Ovary (tissue), 9 donors: ENCODE results near the gene GOLGA8S. TPM values are rescaled to one million over a fixed set of nuclear protein-coding genes. Genes with fewer than 3 reads are reported as not detected.
"Not testable (repeated sequence)": the region's sequence is repeated elsewhere in the genome, so short reads cannot be mapped to it uniquely, and the experiment has no call there.

Experiments
- DNase-seq, 5 donors: peaks; one replicate each; pipeline ENCODE4 v3.0.0-alpha.2; 2019 to 2020
- H3K27ac ChIP-seq, 2 donors: fragments of 200-600 bp; one replicate each; pipeline versions ENCODE4 v1.5.1 to v1.8.0; 2019 to 2022
- H3K27me3 ChIP-seq: fragments of 200-600 bp; one replicate; pipeline ENCODE4 v1.8.0; 2022
- H3K36me3 ChIP-seq: fragments of 200-600 bp; sonication (generic); one replicate; pipeline ENCODE4 v1.5.1; 2019
- H3K4me1 ChIP-seq: one replicate; pipeline ENCODE4 v1.8.1; 2013; ENCODE audit warnings: mild to moderate bottlenecking, moderate library complexity; ENCODE audit not compliant: insufficient read depth
- H3K4me3 ChIP-seq: fragments of 200-600 bp; sonication (generic); one replicate; pipeline ENCODE4 v1.5.1; 2017
- H3K9me3 ChIP-seq, 2 donors: fragments of 200-600 bp in 1 of 2; sonication (generic) in 1 of 2; one replicate each; pipeline versions ENCODE4 v1.5.1 to v1.8.1; 2013 to 2019; ENCODE audit warnings: mild to moderate bottlenecking in 1 of 2, moderate library complexity in 1 of 2
- CTCF ChIP-seq, 3 donors: fragments of 450-650 bp in 2 of 3; fragments of 200-600 bp in 1 of 3; IDR thresholded peaks; one replicate each; pipeline versions ENCODE4 v1.5.1 to v1.8.0; 2016 to 2022; ENCODE audit warnings: antibody characterized with exemption in 3 of 3, mild to moderate bottlenecking in 1 of 3
- EP300 ChIP-seq: sonication (generic); formaldehyde crosslinking; IDR thresholded peaks from one replicate; pipeline ENCODE4 v1.6.1; 2017; ENCODE audit warnings: antibody characterized with exemption
- POLR2A ChIP-seq: fragments of 450-650 bp; IDR thresholded peaks from one replicate; pipeline ENCODE4 v1.6.1; 2017; ENCODE audit warnings: antibody characterized with exemption, mild to moderate bottlenecking, moderate library complexity
- WGBS, 3 donors: extraction: QIAGEN DNeasy Blood & Tissue Kit in 1 of 3; methylation state at CpG; one replicate each; pipeline versions ENCODE4 v1.1.5 to v1.1.7; 2013 to 2017; 5-methylcytosine and 5-hydroxymethylcytosine counted together
- intact Hi-C, 4 donors: fragments of 100-400 bp; cut with DNase I; formaldehyde crosslinking; loops; one replicate each; pipeline versions ENCODE4 v1.11.0 to v1.15.1; 2022 to 2023
- polyA plus RNA-seq, 2 donors: library from polyadenylated mRNA; stranded (reverse); fragments of 200-250 nt in 1 of 2; fragments of 350-450 nt in 1 of 2; fragmentation: Illumina TruSeq in 1 of 2; extraction: RNeasy Lipid Tissue Mini Kit (QIAGEN cat#74804) in 1 of 2; gene quantifications; one replicate each; pipeline ENCODE4 v1.2.3, GENCODE V29; 2013 to 2014
- total RNA-seq, 7 donors: library from RNA; depleted of rRNA in 2 of 7; stranded (reverse); fragments of >200 nt in 2 of 7; fragmentation: NEBNext Ultra II Directional in 3 of 7; extraction: Animal tissue kit (Norgen Biotek cat#: 25700) in 3 of 7; gene quantifications; one replicate each; pipeline versions ENCODE4 v1.1.0 to v1.2.4, GENCODE V29; 2016 to 2023
- donor health status: DM: no; HTN: no; CAD: no; lungs with moderate emphysema.
- donor health status: DM: no; HTN: no; CAD: no.
- donor health status: Bipolar disorder and iron deficiency.
- donor health status: DM: yes; HTN: yes; CAD: no.
- donor health status: DM: no; HTN: no; CAD: no.
- donor health status: DM: yes; HTN: yes; CAD: no.

The GOLGA8S gene
- total and polyA plus RNA-seq, 9 donors, result 0.11 to 0.68 (median 0.44) TPM; not detected in 1

- H3K27ac ChIP-seq, result no peak overlapping the region
- H3K27me3 ChIP-seq, result no peaks in the 10 kb centered on the region
- H3K4me1 ChIP-seq, result no peaks in the 10 kb centered on the region
- TF ChIP-seq POLR2A (no peak), EP300 (no peak), CTCF (IDR thresholded peaks at IDR 0.05) (no peak)
- 78 to 80% (median 79%) methylated on average over 11 of the region's 11 CpGs for WGBS, 3 donors
- no peak for DNase-seq
- H3K36me3 ChIP-seq, result no peaks in the 10 kb centered on the region
- intact Hi-C loops, result no loop called here
- no peak overlapping the region for H3K4me3 ChIP-seq
- no peaks in the 10 kb centered on the region for H3K9me3 ChIP-seq
Measured at GRCh38 chr15:23385886-23386430, 31.4 kb downstream of the GOLGA8S start.

DNA sequence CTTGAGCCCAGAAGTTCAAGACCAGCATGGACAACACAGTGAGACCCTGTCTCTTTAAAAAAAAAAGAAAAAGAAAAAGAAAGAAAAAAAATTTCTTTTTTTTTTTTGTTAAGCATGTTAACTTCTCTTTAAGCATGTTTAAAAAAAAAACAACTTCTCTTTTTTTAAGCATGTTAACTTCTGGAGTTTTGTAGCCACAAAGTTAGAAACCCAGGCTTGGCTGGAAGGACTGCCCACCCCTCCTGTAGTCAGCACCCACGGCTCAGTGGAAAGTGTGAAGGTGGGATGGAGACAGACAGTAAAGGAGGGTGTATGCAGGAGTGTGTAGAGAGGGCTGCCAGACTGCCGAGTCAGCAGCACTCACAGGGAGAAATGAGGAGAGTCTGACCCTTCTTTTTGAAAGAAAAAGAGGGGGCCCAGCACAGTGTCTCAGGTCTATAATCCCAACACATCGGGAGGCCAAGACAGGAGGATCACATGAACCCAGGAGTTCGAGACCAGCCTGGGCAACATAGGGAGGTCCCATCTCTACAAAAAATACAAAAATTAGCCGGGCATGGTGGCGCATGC is 33.2 kb downstream of the GOLGA8S start:
- TF ChIP-seq POLR2A (no peak), CTCF (IDR thresholded peaks at IDR 0.05) (no peak), EP300 (no peak)
- Histone ChIP-seq H3K4me3 (no peak overlapping the region), H3K27me3 (no peaks in the 10 kb centered on the region), H3K4me1 (no peaks in the 10 kb centered on the region), H3K27ac (no peak overlapping the region), H3K36me3 (no peaks in the 10 kb centered on the region), H3K9me3 (no peaks in the 10 kb centered on the region)
- intact Hi-C loops, result no loop called here
- DNase-seq, result no peak
- 56 to 63% (median 61%) methylated on average over 6 of the region's 6 CpGs for WGBS, 3 donors

DNA sequence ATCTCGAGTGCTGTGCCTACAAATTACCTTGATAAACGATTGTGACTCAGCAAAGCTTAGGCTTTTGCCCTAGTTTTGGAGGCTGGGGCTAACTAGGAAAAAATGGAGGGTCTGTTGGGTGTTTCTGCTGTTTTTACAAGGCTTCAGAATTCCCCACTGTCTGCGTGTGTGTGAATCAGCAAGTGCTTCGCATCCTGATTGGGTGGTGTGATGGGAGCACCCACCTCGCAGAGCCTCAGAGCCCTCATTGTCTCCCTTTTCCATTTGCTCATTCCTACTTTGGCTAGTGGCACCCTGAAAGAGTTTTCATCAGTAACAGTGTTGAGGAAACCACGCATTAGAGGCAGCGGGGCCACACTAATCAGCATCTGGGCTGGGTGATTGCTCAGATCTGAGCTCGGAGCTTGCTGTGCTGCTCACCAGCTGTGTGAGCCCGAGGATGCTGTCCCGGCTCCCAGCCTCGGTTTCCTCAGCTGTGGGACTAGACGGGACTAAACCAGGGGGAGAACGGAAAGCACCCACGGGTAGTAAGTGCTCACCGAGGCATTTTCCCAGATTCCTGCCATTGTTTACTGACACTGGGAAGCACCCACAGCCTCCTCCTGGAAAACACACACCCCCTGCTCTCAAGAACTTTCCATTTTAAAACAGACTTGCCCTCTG is 40.6 kb downstream of the GOLGA8S start:
- H3K4me3 ChIP-seq, result no peak overlapping the region
- 61 to 76% (median 69%) methylated on average over 15 of the region's 15 CpGs for WGBS, 3 donors
- no peak for DNase-seq
- H3K27me3 ChIP-seq, result no peaks in the 10 kb centered on the region
- no peaks in the 10 kb centered on the region for H3K36me3 ChIP-seq
- no peak overlapping the region for H3K27ac ChIP-seq
- intact Hi-C loops, result no loop called here
- no peak for TF ChIP-seq POLR2A
- H3K4me1 ChIP-seq, result no peaks in the 10 kb centered on the region
- H3K9me3 ChIP-seq, result no peaks in the 10 kb centered on the region

DNA sequence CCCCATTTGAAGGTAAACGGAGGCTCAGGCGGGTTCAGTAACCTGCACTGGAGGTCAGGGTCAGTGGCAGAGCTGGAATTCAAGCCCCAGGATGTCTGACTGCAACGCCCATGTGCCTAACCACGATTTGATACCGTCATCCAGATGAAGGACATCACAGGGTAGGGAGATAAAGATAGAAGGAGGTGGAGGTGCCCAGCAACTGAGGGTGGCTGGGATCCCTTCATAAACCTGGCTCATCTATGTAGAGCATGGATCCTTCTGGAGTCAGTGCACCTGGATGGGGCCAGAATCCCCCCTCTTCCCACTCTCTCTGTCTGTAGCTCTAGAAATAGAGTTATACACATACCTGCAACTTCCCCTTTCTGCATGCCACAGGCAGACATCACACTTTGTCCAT is 41.3 kb downstream of the GOLGA8S start:
- H3K9me3 ChIP-seq, result no peaks in the 10 kb centered on the region
- H3K27ac ChIP-seq, result no peak overlapping the region
- no peaks in the 10 kb centered on the region for H3K27me3 ChIP-seq
- WGBS, 3 donors, result 54 to 69% (median 64%) methylated on average over 5 of the region's 5 CpGs
- no peaks in the 10 kb centered on the region for H3K36me3 ChIP-seq
- H3K4me1 ChIP-seq, result no peaks in the 10 kb centered on the region
- TF ChIP-seq POLR2A (no peak), EP300 (no peak), CTCF (IDR thresholded peaks at IDR 0.05) (no peak)
- intact Hi-C loops, result no loop called here
- DNase-seq, result no peak
- H3K4me3 ChIP-seq, result no peak overlapping the region

DNA sequence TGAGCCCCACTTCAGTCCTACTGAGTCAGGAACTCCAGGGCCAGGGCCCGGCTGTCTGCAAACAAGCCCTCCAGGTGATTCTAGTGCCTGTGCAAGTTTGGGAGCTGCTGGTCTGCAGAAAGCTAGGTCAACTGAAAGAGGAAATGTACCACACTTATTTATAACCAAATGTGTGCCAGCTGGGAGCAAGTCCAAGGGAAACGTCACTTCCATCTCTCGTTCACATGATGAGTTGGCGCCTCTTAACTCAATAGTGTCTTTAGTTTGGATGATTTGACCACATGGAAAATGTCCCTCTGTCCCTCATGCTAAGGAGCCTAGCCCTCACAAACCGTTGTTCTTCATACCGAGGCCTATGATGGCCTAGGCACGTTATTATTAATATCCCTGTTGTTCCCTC is 43.2 kb downstream of the GOLGA8S start:
- Histone ChIP-seq H3K27ac (no peak overlapping the region), H3K4me1 (no peaks in the 10 kb centered on the region), H3K36me3 (no peaks in the 10 kb centered on the region), H3K27me3 (no peaks in the 10 kb centered on the region), H3K9me3 (no peaks in the 10 kb centered on the region), H3K4me3 (no peak overlapping the region)
- WGBS, 3 donors, result 74 to 81% (median 76%) methylated on average over 7 of the region's 7 CpGs
- TF ChIP-seq CTCF (IDR thresholded peaks at IDR 0.05) (no peak), POLR2A (no peak), EP300 (no peak)
- intact Hi-C loops, result no loop called here
- no peak for DNase-seq

DNA sequence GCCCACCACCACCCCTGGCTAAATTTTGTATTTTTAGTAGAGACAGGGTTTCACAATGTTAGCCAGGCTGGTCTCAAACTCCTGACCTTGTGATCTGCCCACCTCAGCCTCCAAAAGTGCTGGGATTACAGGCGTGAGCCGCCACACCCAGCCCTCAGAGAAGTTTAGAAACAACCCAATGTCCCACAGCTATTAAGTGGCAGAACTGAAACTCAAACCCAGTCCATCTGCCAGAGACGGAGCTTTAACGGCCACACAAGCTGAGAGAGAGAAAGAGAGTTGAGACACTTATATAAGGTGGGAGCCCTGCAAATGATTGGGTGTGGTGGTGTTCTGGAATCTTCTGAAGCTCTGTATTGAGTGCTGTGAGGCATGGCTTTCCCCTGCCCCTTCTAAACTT is 43.8 kb downstream of the GOLGA8S start:
- H3K9me3 ChIP-seq, H3K4me1 ChIP-seq, H3K36me3 ChIP-seq, H3K27ac ChIP-seq, DNase-seq, H3K4me3 ChIP-seq, intact Hi-C loops, H3K27me3 ChIP-seq: not testable (repeated sequence)
- WGBS, 3 donors, result 89 to 91% (median 90%) methylated on average over 4 of the region's 4 CpGs

- intact Hi-C loops, H3K4me3 ChIP-seq, H3K27ac ChIP-seq, H3K4me1 ChIP-seq, H3K36me3 ChIP-seq, H3K27me3 ChIP-seq, DNase-seq, H3K9me3 ChIP-seq: not testable (repeated sequence)
- WGBS, 3 donors, result 68 to 79% (median 75%) methylated on average over 5 of the region's 5 CpGs
Measured at GRCh38 chr15:23399207-23399606, 44.7 kb downstream of the GOLGA8S start.
